Measurements from ENCODE around the gene SACM1L.
"Not testable (repeated sequence)": the region's sequence is repeated elsewhere in the genome, so short reads cannot be mapped to it uniquely, and the experiment has no call there.

Gene SACM1L

GRCh38 chr3:45667569-45667934 lies 21.6 kb upstream of the SACM1L start:
- no peak for DNase-seq

- no peak for DNase-seq
Observed at GRCh38 chr3:45670436-45670835, 18.8 kb upstream of the SACM1L start.

DNA sequence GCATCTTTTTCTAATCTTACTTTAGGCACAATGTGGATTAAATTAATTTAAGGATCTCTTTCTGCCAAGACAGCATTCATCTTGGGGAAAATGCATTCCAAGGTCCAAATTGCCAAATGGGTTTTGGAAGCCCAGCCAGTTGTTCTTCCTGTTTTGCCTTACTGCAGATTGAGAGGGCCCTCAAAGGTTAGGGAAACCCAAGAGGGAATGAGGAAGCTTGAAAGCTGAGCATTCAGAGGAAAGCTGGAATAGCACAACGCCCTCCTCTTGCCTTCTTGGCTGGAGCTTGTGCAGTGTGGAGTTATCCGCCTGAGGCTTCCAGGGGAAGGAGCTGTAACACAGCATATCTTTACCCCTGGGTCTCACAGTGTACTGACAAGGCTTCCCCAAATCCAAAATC lies 18.2 kb upstream of the SACM1L start:
- DNase-seq = no peak

GRCh38 chr3:45673273-45673672 lies 15.9 kb upstream of the SACM1L start:
- no peak for DNase-seq

DNA sequence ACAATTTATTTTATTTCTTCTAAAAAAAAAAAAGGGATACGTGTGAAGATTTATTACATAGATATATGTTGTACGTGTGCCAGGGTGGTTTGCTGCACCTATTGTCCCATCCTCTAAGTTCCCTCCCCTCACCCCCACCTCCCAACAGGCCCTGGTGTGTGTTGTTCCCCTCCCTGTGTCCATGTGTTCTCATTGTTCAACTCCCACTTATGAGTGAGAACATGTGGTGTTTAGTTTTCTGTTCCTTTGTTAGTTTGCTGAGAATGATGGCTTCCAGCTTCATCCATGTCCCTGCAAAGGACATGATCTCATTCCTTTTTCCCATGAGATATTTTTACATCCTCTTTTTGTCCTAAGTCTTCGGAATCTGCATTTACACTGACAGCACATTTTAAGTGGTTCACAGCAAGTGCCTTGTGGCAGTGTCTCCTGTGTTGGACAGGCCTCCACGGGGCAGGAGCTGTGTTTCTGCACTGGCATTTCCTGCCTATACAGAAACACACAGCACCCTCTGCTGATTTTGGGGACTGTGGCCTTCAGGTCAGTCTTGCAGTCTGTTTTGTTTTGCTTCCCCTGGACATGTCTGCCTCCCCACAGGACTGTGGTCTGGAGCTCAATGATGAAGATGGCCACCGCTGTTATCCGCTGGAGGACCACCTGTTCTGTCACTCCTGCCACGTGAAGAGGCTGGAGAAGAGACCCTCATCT lies 12.7 kb upstream of the SACM1L start:
- DNase-seq = peak; percentile 74

DNA sequence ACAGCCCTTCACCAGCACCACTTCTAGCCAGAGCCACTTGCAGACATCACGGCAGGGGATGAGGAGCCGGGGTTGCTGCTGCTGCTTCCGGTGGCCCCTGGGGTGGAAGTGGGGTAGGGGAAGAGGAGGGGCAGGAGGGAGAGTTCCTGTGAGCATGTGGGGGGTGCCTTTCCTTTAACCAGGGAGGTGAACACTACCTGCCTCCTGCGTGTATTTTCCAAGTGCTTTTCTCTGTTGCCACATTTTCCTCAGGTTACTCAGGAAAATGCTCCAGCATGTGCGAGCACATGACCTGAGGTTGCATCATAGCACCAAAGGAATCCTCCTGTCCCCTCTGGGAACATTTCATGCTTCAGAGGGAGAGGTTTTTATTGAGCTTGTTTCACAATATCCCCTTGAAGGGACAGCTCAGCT lies 12.2 kb upstream of the SACM1L start:
- DNase-seq = peak; percentile 86

- DNase-seq = no peak
Observed at GRCh38 chr3:45677841-45678240, 11.4 kb upstream of the SACM1L start.

GRCh38 chr3:45679805-45680204 lies 9.4 kb upstream of the SACM1L start:
- peak; percentile 64 for DNase-seq

DNA sequence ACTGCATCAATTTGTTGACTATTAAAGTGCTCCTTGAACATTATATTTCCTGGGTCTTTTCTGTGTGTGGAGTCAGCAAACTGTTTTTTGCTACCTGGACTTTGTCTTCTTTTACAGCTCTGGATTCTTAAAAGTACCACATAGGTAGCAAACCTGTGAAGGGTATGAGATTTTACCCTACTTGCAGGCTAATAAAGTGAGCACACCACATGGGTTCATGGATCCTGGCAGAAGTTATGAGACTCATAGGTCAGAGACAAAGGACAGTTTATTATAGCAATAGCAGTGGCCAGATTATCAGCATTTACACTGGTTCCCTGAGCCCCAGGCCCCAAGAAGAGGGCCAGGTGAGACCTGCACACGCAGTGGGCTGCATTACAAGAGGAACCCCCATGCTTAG lies 8.0 kb upstream of the SACM1L start:
- DNase-seq = no peak

- no peak for DNase-seq
Observed at GRCh38 chr3:45681846-45682245, 7.3 kb upstream of the SACM1L start.

GRCh38 chr3:45682311-45682710 lies 6.9 kb upstream of the SACM1L start:
- DNase-seq = no peak

DNA sequence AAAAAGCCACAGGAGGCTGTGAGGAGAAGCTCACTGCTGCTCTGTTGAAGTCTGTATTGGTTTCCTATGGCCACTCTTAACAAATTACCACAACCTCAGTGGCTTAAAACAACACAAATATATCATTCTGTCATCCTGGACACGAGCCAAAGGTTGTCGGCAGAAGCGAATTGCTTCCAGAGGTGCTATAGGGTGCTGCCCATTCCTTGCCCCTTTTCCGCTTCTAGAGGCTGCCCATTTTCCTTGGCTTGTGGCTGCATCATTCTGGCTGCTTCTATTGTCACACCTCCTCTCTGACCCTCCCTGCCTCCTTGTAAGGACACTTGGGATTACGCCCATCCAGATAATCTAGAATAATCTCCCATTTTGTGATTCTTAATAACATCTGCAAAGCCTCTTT lies 6.4 kb upstream of the SACM1L start:
- no peak for DNase-seq

GRCh38 chr3:45683417-45684326 lies 5.5 kb upstream of the SACM1L start:
- DNase-seq = no peak

DNA sequence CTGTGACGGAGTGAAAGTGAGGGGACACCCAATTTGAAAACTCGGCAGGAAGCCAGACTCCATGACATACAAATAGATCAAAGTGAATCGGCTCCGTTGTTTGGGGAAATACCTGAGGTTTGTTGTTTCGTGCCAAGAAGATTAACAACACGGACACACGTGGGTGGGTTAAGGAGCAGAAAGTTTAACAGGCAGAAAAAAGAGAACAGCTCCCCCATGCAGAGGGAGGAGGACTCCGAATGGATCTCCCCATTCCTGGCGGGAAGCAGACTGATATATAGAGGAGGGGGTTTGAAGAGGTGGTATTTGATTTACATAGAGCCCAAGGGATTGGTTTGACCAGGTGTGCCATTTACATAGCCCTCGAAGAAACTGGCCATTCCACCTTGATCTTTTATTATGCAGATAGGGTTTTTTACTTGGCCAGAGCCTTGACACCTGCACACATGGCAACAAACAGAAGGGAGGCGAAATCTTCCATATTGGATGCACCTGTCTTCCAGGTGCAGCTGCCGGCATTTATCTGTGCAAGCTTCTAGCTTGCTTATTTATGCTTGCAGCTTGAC lies 4.8 kb upstream of the SACM1L start:
- no peak for DNase-seq

- DNase-seq = not testable (repeated sequence)
Observed at GRCh38 chr3:45685722-45686121, 3.5 kb upstream of the SACM1L start.

GRCh38 chr3:45686850-45687249 lies 2.3 kb upstream of the SACM1L start:
- no peak for DNase-seq

GRCh38 chr3:45687828-45688193 lies 1.4 kb upstream of the SACM1L start:
- DNase-seq = no peak

DNA sequence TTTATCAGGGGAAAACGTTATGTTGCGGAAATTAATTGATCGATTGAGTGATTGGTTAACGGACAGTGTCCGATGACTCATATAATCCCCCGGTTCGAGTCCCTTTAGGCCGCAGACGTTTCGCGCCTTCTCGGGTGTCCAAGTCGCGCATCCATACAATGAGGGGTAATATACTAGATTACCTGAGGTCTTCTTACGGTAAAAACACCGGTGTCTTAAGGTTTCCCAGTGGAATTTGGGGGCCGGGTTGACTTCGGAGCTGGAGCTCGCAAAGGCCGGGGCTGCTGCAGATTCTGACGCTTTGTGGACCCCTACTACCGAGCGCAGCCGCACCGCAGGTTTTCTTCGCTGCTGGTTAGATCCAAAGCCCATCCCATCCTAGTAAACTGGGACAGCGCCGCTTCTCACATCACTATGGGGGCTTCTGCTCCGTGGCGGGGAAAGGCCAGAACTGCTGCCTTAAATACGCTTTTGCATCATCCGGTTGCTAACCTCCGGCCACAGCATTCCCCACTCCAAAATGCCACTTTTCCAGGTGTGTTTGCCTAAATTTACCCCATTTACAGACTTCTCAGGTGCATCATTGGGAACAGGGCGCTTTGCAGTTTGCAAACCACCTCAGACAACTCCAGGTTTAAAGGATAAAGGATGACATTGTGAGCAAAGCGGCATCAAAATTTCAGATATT lies 858 bp upstream of the SACM1L start:
- DNase-seq = peak; percentile 25

DNA sequence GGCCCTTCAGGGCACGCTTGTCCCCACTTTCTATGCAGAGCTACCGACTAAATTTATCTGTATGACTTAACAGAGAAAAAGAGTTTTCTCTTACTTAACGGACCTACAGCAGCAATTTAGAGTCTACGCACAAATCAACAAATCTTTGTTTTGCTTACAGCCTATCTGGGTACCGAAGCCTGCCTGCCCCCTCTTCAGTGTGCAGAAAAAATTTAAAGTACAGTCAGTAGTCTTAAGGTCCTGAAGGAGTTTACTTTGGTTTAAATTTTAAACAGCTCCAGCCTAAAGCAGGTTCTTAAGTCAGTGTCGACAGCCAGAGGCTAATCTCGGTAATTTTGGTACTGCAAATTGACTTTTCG lies 570 bp downstream of the SACM1L start:
- no peak for DNase-seq

GRCh38 chr3:45690336-45691035 lies 1.3 kb downstream of the SACM1L start:
- DNase-seq = peak; percentile 49

- DNase-seq = no peak
Observed at GRCh38 chr3:45691842-45692241, 2.6 kb downstream of the SACM1L start.

- no peak for DNase-seq
Observed at GRCh38 chr3:45692866-45693265, 3.7 kb downstream of the SACM1L start.

Data from GF-D8 (cell line).